GM12872 (cell line): Measurements from ENCODE around the gene FGD4.

Source experiments
- TF ChIP-seq, protein P1 (sequence below): IDR thresholded peaks from 3 replicates; pipeline ENCODE4 v1.5.1; 2011; ENCODE audit warnings: low read depth, mild to moderate bottlenecking, low read length, moderate library complexity; ENCODE audit not compliant: insufficient read depth

Gene FGD4

DNA sequence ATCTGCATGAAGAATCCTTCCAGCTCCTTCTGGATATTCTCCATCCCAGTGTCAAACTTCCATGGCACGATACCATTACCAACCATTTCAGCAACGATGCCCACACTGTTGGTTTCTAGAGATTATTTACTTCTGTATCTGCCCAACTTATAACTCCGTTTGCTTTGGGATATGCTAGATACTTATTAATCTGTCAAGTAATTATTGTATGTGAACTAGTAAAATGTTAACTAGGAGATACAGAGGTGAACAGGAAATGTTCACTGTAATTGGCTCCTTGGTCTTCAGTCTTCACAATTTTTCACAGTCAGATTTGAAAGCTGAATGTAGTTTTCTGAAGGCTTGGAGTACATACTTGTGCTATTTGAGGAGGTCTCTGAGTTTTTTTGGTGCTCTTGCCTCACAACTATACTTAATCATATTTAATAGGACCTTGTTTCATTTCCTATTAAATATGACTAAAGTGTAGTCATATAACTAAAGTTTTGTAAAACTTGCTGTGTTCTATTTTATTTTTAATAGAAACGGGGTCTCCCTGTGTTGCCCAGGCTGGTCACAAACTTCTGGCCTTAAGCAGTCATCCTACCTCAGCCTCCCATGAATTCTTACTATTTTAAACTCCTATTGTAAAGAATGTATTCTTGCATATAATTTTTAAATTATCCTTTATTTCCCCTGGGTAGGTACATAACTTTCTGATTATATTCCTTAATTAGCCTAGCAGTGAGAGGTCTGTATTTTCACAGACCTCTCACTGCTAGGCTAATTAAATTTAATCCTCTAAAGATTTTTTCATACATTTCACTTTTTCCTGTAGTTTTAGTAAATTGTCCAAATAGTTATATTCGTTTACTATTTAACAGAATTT lies 79.7 kb downstream of the FGD4 start:
- TF ChIP-seq, protein P1, sequence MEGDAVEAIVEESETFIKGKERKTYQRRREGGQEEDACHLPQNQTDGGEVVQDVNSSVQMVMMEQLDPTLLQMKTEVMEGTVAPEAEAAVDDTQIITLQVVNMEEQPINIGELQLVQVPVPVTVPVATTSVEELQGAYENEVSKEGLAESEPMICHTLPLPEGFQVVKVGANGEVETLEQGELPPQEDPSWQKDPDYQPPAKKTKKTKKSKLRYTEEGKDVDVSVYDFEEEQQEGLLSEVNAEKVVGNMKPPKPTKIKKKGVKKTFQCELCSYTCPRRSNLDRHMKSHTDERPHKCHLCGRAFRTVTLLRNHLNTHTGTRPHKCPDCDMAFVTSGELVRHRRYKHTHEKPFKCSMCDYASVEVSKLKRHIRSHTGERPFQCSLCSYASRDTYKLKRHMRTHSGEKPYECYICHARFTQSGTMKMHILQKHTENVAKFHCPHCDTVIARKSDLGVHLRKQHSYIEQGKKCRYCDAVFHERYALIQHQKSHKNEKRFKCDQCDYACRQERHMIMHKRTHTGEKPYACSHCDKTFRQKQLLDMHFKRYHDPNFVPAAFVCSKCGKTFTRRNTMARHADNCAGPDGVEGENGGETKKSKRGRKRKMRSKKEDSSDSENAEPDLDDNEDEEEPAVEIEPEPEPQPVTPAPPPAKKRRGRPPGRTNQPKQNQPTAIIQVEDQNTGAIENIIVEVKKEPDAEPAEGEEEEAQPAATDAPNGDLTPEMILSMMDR: no peak

DNA sequence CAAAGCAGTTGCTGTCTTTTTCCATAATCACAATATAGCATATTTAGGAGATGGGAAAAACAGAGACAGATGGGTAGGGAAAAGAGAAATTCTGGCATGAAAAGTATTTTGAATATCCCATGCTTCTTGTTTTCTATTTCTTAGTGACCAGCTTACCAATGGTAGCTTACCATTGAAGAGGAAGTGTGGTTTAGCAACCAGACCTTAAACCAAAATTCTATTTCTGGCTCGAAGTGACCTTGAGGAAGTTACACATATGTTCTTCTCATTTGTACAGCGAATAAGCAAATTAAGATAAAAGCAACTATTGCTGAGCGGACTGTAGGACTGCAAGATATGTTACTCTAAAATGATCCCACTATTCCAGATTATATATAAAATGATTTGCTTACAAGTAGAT lies 82.9 kb downstream of the FGD4 start:
- TF ChIP-seq, protein P1: no peak

DNA sequence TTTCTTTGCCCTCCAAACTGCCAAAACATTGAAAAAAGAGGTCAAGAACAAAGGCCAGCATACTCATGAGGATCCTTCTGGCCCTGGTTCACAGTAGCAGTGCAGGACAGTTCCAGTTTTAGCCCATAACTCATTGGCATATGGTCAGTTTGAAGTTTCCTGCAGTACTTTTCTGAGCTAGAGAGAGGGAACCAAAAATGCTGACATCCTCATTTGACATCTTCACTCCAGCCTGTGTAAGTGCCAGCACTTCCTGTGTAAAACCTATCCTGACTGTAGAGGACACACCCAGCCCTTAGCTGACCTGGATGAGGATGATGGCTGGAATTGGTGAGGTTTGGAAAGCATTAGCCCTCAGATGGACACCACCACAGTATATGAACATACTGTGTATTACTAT lies 84.1 kb downstream of the FGD4 start:
- TF ChIP-seq, protein P1: no peak

DNA sequence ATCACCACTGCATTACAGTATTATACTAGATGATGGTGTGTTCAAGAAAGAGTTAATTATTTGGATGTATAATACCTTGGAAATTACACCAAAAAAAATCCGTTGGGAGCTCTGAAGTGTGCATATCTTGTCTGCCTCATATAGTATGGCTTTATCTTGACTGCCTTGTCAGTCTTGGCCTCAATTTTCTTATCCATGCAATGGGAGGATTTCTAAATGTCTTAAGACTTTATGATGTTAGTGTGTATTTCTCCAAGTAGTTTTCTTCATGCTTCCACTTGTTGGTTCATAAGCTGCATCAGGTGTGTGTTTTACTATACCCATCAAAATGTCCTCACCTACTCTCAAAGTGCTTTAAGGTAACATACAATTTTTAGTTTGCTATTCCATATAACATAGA lies 84.6 kb downstream of the FGD4 start:
- TF ChIP-seq, protein P1: no peak

DNA sequence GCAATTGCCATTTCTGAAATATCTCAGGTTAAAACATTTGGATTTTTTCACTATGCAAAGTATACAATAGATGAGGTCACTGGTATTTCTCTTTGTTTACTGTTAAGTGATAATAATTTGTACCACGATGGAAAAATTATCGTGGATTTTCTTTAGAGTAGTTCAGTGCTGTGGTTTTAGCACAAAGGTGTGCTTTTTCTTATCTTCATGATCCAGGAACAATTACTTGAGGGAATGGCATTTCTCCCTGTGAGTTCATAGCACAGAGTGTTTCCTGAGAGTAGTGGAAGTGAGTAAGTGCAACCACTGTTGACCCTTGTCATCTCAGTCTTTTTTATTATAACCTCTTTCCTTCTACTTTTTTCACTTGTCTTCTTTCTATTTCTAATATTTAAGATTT lies 86.8 kb downstream of the FGD4 start:
- TF ChIP-seq, protein P1: no peak

DNA sequence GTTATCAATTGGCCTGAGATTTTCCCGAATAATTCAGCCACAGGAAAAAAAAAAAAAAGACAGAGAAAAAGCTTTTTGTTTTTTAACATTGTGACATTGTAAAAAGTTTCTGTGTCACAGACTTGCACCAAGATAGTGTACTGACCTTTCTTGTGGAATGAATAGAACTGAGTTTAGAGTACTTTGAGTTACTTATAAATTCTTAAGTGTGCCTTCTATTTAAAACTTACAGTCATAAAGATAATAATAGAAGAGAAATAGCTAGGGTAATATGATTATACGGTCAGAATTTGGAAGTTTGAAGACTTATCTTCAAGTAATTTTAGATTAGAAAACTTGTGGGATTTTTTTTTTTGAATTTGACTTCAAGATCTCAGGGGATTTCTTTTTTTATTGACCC lies 88.8 kb downstream of the FGD4 start:
- TF ChIP-seq, protein P1: no peak

DNA sequence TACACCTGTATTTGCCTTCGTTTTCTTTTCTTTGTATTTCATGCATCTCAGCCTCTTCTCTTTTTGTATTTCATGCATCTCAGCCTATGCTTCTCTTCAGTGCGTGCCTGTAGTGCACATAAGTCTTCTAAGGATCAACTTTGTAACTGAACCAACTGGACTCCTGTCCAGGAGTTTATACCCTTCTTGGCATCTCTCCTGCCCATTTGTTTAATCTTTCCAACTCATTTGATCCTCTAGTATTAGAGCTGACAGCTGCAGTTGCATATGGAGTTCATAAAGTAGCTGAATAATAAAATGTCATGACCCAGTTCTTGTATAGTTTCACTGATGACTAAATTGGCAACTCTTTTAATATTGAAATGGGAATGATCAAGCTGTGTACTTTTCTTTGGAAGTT lies 89.7 kb downstream of the FGD4 start:
- TF ChIP-seq, protein P1: no peak

DNA sequence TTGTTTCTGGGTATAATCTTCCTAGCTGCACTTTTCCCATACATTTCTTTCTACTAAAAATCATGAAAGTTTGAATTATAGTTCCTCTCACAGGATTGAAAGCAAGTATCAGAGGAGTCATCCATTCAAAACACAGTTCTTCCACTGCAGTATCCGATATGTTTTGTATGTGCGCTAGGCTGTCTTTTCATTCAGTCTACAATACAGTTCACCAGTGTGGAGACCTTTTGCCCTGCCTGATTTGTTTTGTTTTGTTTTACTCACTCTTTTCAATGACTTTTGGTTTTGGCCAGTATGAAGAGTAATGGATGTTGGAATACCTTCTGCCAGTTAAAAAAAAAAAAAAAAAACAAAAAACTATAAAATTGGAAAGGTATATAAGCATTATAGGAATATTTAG lies 91.4 kb downstream of the FGD4 start:
- TF ChIP-seq, protein P1: no peak
